A172 (cell line): ENCODE results near the gene MID2. TPM values are rescaled to one million over a fixed set of nuclear protein-coding genes. Genes with fewer than 3 reads are reported as not detected.
A peak's percentile ranks its signal among the peaks of the same experiment; 100 is the strongest.
"Not testable (repeated sequence)": the region's sequence is repeated elsewhere in the genome, so short reads cannot be mapped to it uniquely, and the experiment has no call there.

Experiments used
- DNase-seq: peaks from one replicate; pipeline ENCODE4 v3.0.0-alpha.2; 2015; ENCODE audit warnings: low spot score
- total RNA-seq: library from RNA; depleted of rRNA; stranded (reverse); fragments of >200 nt; shearing (Covaris generic); gene quantifications from 2 replicates; pipeline ENCODE4 v1.2.3, GENCODE V29; 2014

Gene MID2
- total RNA-seq, 1 experiment from 2014 or later, result 6.7 TPM

DNA sequence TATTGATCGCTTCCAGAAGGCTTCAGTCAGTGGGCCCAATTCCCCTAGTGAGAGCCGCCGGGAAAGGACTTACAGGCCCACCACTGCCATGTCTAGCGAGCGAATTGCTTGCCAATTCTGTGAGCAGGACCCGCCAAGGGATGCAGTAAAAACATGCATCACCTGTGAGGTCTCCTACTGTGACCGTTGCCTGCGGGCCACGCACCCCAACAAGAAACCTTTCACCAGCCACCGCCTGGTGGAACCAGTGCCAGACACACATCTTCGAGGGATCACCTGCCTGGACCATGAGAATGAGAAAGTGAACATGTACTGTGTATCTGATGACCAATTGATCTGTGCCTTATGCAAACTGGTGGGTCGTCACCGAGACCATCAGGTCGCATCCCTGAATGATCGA is 15.3 kb downstream of the MID2 start:
- no peak for DNase-seq

DNA sequence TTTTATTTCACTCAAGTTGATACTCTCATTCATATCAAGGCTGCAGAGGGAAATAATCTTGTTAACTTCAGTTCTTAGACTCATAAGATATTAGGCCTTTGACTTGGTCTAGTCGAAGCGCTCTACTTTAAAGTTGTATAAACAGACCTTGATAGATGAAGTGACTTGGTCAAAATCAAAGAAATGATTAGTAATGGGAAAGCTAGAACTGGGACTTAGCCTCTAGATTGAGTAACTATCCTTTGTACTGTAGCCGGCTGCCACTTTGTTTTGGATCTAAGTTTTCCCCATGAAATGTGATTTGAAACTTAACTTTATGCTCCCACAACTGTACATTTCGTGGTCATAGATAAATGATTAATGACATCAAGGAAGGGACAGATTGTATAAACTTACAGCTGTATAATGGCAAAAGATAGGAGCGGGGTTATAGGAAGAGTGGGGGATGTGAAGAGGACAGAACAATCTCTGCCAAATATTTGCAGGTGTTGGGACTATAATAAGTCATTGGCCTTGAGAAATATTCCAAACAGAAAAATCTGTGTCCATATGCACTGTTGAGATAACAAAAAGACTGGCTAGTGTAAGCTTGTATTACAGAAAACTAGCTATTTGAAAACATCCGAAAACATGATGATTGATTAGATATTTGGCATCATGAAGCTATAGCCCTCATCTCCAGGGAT is 17.2 kb downstream of the MID2 start:
- DNase-seq, result no peak

DNA sequence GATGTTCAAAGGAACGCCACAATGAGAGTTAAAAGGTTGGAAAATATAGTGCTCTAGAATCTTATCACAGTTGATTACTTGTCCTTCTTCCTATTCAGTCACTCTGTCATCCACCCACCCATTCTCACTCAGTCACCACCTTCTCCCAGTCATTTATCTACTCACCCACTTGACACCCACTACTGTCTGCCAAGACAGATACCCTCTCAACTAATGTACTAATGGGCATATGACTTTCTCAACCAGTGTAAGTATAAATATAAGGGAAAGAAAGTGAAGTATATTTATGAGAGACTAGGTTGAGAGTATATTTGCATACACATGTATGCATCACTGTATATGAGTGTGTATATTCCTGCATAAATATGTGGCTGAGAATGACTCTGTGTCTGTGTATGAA is 20.0 kb downstream of the MID2 start:
- no peak for DNase-seq

- no peak for DNase-seq
Measured at GRCh38 chrX:107848591-107848990, 22.9 kb downstream of the MID2 start.

- DNase-seq, result no peak
Measured at GRCh38 chrX:107849747-107850421, 24.2 kb downstream of the MID2 start.

DNA sequence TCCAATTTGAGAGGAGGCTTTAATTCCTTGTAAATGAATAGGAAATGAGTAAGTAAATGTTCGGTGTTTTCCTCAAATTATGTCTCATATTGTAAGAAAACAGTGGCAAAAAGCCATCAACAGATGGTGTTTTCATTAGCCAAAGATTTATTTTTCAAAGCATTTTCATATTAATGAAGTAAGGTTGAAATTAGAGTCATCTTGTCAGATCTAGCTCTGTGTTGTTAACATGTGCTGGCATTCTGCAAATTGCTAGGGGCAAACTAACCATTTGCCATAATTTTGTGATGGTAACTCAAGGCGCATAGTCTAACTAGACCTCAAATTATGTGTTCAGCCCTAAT is 24.7 kb downstream of the MID2 start:
- no peak for DNase-seq

GRCh38 chrX:107851215-107851614 is 25.5 kb downstream of the MID2 start:
- no peak for DNase-seq

- DNase-seq, result not testable (repeated sequence)
Measured at GRCh38 chrX:107851665-107852064, 26.0 kb downstream of the MID2 start.

DNA sequence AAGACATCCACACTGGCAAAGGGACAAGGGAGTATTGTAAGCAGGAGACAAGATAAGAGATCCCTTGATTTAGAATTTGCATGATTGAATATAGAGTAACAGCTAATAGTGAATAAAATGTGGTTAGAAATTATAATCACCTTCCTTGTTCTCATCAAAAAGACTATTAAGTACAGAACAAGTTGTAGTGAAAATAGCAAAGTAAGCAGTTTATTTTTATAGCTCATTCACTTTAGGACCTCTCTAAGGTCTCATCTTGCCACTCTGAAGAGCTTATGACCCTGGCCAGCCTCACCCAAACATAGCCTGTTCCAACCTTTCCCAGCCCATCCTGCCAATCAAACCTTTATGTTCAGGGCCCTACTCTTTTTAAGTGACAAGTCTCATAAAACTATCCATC is 30.6 kb downstream of the MID2 start:
- DNase-seq, result no peak

- not testable (repeated sequence) for DNase-seq
Measured at GRCh38 chrX:107857041-107857440, 31.4 kb downstream of the MID2 start.

DNA sequence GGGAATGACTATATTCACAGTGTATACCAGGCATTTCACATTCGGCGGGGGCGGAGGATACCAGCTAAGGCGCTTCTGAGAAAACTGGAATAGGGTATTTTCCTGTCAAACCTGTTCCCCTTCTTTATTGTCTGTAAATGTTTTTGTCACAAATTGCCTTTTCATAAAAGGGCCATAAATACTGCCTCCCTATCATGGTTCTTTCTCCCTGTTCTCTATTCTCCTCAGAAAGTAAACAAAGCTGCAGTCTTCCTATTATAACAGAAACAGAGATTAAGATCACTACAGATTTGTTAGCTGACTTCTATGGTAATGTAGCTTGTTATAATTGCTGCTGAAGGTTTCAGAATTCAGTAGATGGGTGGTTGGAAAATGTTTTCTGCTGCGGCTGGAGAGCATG is 32.2 kb downstream of the MID2 start:
- DNase-seq, result no peak

- DNase-seq, result no peak
Measured at GRCh38 chrX:107861056-107861455, 35.4 kb downstream of the MID2 start.

DNA sequence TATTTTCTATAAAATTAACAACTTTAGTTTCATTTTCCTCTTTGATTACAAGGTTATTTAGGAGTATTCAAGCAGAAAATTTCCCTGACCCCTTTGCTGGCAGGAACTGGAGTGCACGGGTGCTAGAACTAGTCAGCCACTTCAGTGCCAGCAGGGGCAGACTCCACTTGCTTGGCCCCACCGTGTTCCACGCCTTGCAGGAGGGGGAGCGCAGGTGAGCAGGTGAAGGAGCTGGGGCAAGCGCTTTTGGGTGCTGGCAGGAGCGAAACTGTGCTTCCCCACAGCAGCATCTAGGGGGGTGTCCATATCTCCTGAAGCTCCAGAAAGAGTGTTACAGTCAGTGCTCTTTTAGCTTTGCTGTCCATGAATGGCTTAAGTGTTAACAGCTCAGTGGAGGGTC is 45.5 kb downstream of the MID2 start:
- no peak for DNase-seq

DNA sequence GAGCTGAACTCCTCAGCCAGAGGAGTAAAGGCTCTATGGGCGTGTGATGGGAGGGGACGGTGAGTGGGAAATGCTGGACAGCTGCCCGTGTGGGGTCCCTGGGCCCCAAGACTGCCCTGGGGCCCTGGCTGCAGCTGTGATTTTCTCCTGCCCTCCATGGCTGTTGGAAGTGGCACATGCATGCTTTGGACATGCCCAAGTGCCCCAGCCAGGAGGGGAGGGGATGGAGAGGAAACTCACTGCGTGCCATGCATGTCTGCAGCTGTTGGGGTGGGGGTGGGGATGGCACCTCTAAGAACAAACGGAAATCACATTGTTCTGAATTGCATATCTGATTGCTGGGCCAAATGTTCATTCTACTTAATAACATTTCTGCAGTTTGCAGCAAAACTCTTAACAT is 52.4 kb downstream of the MID2 start:
- DNase-seq, result no peak

- DNase-seq, result no peak
Measured at GRCh38 chrX:107880054-107880610, 54.5 kb downstream of the MID2 start.

GRCh38 chrX:107894038-107894437 is 68.4 kb downstream of the MID2 start:
- peak; percentile 8 for DNase-seq

- DNase-seq, result no peak
Measured at GRCh38 chrX:107902721-107903120, 77.1 kb downstream of the MID2 start.

DNA sequence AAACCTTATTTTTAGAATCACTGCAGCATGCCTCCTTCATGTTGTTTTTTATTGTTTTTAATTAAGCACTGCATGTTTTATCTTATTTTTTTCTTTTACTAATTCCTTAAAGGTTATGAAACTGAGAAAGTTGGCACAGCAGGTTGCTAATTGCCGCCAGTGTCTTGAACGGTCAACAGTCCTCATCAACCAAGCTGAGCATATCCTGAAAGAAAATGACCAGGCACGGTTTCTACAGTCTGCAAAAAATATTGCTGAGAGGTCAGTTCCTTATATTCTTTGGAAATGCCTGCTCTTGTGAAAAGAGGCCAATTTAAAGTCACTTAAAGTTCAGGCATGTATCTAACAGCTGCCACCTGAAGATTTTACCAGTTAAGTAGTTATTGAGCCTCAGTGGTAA is 79.7 kb downstream of the MID2 start:
- DNase-seq, result no peak

DNA sequence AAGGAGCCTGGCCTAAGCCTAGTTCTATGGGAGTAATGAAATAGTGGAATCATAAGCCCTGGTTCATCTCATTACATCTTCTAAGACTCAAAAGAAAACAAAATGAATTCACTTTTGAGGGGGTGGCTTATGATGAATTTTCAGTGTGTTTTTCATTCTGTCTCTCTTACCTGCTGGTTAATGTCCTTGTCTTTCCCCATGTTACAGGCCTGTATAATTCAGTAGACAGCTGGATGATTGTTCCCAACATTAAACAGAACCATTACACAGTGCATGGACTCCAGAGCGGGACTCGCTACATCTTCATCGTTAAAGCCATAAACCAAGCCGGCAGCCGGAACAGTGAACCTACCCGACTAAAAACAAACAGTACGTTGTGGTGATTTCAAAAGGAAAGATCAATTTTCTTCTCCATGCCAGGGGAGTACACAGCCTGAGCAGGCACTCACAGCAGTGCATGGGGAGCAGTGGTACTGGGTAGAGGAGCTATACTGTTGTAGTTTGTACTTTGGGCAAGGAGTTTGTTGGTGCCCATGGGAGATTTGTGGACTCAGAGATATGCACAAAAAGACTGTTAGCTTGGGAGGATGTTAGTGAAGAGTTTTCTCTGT is 98.6 kb downstream of the MID2 start:
- no peak for DNase-seq

GRCh38 chrX:107934262-107934661 is 108.6 kb downstream of the MID2 start:
- DNase-seq, result no peak

DNA sequence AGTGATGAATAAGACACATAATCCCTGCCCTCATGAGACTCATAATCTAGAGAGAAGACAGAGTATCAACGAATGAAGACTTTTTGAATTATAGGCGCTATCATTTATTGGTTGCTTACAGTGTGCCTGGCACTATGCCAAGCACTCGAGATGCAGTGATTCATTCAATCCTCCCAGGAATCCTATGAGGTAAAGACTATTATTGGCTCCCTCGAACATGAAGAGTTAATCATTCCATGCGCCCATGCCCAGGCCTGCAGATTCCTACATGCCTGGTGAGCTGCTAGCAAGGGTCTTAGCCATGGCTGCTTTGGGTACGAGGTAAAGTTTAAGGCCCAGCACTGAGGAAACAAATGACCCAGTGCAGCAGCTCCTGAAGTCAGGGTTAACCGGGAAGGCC is 109.5 kb downstream of the MID2 start:
- peak; percentile 11 for DNase-seq

DNA sequence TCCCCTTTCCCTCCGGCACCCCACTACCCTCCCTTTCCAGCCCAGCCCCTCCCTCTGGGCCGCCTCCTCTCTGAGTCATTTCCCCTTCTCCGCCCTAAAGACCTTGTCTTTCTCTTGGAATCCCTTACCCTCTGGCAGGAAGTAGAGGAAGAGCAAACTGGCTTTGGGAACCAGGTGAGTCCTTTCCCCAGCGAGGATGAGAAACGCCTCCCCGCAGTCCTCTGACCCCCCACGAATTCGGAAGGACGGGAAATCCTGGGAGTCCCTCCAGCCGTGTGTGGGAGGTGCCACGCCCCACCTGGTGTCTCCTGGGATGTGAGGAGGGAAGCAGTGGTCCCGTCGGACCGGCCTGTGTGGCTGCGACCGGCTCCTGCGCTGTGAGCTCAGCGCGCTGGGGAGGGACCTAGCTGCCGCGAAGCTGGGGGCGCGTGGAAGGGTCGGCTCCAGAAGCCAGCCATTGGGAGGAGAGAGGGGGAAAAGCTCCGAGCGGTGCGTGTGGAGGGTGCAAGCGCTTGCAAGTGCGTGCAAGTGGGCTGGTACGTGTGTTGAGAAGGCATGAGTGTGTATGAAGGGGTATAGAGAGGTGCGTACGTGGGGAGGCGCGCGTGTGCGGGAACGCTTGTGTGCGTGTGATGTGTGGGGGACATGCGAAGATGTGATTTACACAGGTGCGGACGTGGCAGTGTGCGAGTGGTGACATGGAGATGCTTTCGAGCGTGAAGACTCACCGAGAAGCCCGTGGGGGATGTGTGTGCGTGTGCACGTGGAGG is 110.2 kb downstream of the MID2 start:
- no peak for DNase-seq

GRCh38 chrX:107936434-107936730 is 110.7 kb downstream of the MID2 start:
- no peak for DNase-seq
